COLO829 (cell line): Measurements from ENCODE around the gene ZSCAN5C.
"Not testable (repeated sequence)": the region's sequence is repeated elsewhere in the genome, so short reads cannot be mapped to it uniquely, and the experiment has no call there.

Experiments used
- DNase-seq: peaks from one replicate; pipeline ENCODE4 v3.0.0; 2012; ENCODE audit warnings: low spot score

Gene ZSCAN5C

GRCh38 chr19:56201973-56202372 is at the start of gene ZSCAN5C:
Gene ZSCAN5C, plus strand, starts transcription at chr19:56202273. Its CDS starts 3,641 bp downstream, at chr19:56205914.
- DNase-seq = no peak

DNA sequence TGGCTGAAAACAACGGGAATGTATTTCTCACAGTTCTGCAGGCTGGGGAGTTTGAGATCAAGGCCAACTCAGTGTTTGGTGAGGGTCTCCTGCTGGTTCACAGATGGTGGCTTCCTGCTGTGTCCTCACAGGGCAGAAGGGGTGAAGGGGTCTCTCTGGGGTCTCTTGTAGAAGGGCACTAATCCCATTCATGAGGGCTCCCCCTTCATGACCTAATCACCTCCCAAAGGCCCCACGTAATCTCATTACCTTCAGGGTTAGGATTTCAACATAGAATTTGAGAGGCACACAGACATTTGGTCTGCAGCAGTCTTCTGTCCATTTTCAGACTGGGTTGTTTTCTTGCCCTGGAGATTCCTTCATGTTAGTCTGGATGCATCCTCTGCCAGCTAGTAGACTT is 49.4 kb upstream of the ZSCAN5C start:
- DNase-seq = no peak

- no peak for DNase-seq
Observed at GRCh38 chr19:56153507-56153906, 48.6 kb upstream of the ZSCAN5C start.

DNA sequence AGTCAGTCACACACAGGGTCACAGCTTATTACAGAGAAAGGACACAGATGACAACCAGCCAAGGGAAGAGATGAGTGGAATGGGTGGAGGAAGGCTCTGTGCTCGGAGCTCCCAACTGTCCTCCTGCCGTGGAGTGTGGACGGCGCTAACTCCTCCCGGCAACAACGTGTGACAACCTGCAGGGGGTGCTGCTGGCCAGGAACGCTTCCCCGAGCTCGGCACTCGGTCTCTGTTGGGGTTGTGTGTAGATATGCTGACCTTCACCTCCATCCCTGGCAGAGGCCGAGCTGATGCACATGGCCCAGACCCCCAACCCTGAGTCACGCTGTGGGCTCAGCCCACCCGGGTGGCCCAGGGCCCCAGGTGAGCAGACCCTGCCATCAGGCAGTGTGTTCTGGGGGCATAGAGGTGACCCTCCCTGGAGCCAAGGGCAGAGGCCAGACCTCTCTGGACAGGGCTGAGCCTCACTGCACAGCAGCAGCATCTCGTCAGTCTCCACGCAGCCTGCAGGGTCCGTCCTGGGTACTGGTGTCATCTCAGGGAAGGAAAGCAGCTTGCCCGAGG is 46.9 kb upstream of the ZSCAN5C start:
- DNase-seq = no peak

DNA sequence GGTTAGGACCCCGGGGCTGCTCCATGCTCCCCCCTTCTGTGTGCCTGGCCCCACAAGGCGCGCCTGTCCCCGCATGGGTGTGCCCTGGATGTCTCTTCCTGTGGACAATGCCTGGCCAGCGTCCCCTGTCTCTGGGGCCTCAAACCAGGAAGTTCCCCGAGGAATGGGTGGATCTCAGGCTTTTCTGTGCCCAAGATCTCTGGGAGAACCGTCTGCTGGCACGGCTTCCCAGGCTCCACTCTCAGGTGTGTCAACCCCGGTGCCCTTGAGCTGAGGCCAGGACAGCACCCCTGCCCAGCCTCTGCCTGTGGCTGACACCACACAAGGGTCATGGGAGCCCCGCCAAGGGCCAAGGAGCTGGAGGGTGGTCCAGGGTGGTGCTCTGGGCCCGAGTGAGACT is 45.3 kb upstream of the ZSCAN5C start:
- DNase-seq = no peak

- DNase-seq = no peak
Observed at GRCh38 chr19:56158170-56158757, 43.8 kb upstream of the ZSCAN5C start.

DNA sequence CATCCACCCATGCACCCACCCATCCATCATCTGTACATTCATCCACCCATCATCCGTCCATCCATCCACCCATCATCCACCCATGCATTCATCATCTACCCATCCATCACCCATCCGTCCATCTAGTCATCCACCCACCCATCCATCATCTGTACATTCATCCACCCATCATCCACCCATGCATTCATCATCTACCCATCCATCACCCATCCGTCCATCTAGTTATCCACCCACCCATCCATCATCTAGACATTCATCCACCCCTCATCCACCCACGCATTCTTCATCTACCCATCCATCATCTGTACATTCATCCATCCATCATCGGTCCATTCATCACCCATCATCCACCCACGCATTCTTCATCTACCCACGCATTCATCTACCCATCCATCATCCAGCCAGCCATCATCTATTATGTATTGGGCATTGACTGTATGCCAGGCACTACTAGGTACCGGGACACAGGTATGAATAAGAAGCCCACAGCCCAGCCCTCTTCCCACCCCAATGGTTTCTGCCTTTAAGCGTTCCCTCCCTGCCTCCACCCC is 43.0 kb upstream of the ZSCAN5C start:
- DNase-seq = no peak

- DNase-seq = no peak
Observed at GRCh38 chr19:56159622-56160271, 42.3 kb upstream of the ZSCAN5C start.

GRCh38 chr19:56161534-56161933 is 40.5 kb upstream of the ZSCAN5C start:
- DNase-seq = no peak

- no peak for DNase-seq
Observed at GRCh38 chr19:56162258-56162657, 39.8 kb upstream of the ZSCAN5C start.

- DNase-seq = no peak
Observed at GRCh38 chr19:56163097-56163496, 39.0 kb upstream of the ZSCAN5C start.

DNA sequence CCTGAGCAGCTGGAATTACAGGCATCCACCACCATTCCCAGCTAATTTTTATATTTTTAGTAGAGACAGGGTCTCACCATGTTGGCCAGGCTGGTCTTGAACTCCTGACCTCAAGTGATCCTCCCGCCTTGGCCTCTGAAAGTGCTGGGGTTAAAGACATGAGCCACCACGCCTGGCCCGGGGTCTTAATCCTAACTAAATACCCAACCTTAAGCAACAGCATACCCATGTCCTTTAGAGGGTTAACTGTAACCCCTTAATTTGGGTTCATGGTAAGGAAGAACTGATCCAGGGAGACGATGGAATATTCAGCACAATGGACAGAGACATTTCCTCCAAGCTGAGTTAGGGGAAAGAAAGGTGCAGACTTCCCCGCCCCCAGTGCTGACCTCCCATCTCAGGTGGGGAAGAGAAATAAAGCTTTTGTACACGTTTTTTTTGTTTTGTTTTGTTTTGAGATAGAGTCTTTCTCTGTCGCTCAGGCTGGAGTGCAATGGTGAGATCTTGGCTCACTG is 35.0 kb upstream of the ZSCAN5C start:
- peak; percentile 16 for DNase-seq

GRCh38 chr19:56170261-56170660 is 31.8 kb upstream of the ZSCAN5C start:
- no peak for DNase-seq

DNA sequence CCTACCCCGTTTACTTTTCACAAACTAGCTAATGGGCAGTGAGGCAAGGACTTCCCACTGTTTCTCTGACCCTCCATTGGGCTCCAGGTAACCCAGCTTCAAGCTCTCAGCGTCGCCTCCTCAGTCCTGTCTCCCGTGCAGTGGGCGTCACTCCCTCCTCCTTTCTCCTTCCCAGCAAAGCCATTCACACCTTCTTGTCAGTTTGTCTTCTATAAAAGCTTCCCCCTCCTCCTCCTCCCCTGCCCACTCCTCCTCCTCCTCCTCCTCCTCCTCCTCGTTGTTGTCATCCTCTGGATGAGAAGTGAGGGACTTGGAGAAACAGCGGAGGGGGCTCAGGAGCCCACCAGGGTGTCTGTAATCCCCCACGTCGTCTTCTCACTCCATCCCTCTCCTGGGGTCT is 28.0 kb upstream of the ZSCAN5C start:
- DNase-seq = no peak

DNA sequence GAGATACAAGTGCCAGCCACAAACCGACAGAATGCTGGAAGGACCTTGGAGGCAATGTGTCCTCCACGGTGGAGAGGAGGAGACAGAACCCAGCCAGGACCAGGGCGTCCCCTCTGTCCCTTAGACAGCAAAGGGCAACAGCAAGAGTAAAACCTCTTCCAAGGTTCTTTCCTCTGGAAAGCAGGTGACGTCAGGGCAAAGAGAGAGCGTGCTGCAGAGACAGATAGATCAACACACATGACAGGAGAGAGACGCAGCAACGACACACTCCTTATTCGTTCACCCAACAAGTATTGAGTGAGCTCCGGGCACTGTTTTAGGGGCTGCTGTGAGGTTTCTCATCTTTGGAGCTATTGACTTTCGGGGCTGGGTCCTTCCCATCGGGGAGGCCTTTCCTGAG is 27.5 kb upstream of the ZSCAN5C start:
- DNase-seq = no peak

DNA sequence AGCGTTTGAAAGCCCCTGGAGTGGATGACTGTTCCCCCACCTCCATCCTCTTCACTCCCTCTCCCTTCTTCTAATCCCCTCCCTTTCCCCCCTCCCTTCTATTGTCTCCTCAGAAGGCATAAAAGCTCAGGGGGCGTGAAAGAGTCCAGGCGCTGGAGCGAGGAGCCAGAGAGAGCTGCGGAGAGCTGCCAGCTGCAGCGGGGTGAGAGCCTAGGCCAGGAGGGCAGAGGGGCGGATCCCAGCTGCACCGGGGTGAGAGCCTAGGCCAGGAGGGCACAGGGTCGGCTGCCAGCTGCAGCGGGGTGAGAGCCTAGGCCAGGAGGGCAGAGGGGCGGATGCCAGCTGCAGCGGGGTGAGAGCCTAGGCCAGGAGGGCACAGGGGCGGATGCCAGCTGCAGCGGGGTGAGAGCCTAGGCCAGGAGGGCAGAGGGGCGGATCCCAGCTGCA is 26.2 kb upstream of the ZSCAN5C start, which contains the start of gene GALP:
GALP (plus strand) TSS at position 148 of the 447 bp plus-strand sequence. CDS start 1,101 bp downstream, outside the sequence.
- DNase-seq = not testable (repeated sequence)

GRCh38 chr19:56176310-56176709 is 25.8 kb upstream of the ZSCAN5C start:
- DNase-seq = not testable (repeated sequence)

GRCh38 chr19:56176881-56177280 is 25.2 kb upstream of the ZSCAN5C start:
- DNase-seq = no peak

DNA sequence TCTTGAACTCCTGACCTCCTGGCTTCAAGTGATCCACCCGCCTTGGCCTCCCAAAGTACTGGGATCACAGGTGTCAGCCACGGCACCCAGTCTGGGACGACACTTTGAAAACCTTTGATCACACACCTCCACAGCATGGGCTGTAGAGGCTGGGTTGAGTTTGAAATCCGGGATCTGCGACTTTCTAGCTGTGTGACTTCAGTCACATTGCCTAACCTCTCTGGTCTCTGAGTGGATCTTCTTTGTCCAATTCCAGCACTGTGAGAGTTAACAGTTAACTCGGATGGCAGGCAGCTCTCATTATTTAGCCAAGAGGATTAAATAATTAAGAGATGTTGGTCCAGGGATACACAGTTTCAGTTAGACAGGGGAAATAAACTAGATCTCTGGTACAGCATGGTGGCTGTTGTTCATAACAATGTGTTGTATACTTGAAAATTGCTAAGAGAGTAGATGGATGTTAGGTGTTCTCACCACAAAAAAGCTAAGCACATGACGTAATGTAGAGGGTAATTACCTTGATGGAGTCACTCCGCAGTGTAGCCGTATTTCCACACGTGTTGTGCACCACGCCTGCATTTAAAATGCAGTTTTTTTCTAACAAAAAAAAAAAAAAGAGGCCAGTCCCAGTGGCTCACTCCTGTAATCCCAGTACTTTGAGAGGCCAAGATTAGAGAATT is 24.4 kb upstream of the ZSCAN5C start:
- DNase-seq = no peak

DNA sequence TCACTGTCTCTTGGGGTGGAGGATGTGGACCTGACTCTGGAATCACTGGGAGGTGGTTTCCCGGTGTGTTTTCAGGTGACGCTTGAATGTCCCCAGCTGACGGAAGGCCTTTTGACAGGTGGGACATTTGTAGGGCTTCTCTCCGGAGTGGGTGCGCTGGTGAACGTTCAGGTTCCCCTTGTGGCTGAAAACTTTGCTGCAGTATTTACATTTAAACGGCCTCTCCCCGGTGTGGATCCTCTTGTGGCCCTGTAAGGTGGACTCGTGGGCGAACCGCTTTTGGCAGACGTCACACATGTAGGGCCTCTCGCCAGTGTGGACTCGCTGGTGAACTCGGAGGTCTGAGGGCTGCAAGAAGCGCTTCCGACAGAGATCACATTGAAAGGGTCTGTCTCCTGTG is 12.3 kb upstream of the ZSCAN5C start:
- DNase-seq = no peak

- no peak for DNase-seq
Observed at GRCh38 chr19:56191115-56191514, 11.0 kb upstream of the ZSCAN5C start.

DNA sequence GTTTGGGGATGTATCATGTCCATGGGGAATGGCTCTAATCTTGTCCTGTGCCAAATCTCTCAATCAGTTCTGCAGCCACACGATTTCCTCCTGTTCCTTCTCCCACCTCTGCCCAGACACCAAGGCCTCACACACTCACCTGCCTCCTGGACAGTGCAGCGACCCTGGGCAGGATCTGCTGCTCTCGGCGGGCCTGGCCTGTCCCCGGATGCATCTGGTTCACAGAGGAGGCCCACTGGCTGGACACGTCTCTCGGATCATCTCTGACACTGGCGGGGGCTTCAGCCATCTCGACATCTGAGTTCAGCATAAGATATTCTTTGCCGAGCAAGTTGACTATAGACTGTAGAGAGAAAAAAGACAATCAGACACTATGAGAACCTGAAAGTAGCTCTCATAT is 10.4 kb upstream of the ZSCAN5C start:
- DNase-seq = no peak
